COLO829 (cell line): ENCODE results near the gene ELOVL4.
A peak's percentile ranks its signal among the peaks of the same experiment; 100 is the strongest.

Experiments used
- DNase-seq: peaks from one replicate; pipeline ENCODE4 v3.0.0; 2012; ENCODE audit warnings: low spot score

Gene ELOVL4

DNA sequence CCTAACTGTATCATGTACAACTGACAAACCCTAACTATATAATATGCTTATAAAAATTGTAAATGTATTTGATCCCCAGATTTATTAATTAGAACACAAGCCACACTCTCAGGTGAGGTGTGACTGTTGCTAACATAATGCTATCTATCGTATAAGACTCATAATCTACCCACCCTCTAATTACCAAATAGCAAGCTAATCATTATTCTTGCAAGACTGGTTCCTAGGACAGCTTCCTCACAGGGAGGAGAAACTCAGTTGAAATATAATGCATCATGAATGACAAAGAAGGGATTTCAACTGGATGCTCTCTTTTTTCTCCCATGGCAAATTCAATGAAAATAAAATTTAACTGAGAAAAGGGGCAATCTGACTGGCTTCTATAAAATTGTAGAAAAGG lies 35.4 kb downstream of the ELOVL4 start:
- DNase-seq, result no peak

GRCh38 chr6:79909517-79909916 lies 37.8 kb downstream of the ELOVL4 start:
- no peak for DNase-seq

DNA sequence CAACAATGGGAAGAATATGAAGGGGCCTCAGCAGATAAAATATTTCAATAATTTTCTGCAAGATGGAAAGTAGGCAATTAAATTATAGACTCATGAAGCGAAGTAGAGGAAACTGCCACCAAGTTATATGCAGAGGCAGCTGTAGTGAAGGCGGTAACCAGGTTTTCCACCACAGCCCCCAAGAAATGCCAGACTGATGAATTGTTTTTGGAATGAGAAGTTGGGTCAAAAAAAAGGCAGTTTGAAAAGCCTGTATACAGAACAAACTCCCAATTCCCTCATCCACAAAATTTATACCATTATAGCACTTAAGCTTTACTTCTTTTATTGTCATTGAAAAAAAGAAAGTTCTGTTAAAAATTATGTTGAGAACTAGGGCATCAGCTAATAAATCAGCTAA lies 45.3 kb downstream of the ELOVL4 start:
- no peak for DNase-seq

DNA sequence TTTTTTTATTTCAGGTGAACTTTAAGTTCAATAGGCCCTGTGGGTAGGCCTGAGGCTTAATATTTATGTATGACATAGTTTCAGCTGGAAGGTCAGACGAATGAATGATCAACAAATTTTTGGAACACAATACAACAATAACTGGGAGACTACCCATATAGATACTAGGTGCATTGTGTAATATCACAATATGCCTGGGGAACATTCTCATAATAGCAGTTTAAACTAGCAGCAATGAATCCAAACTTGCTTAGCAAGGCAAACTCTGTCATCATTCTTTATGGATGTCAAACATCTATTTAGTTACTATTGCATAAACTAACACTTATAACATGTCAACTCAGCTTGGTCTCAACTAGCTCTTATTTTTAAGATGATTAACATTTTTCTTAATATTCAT lies 49.3 kb downstream of the ELOVL4 start:
- no peak for DNase-seq

DNA sequence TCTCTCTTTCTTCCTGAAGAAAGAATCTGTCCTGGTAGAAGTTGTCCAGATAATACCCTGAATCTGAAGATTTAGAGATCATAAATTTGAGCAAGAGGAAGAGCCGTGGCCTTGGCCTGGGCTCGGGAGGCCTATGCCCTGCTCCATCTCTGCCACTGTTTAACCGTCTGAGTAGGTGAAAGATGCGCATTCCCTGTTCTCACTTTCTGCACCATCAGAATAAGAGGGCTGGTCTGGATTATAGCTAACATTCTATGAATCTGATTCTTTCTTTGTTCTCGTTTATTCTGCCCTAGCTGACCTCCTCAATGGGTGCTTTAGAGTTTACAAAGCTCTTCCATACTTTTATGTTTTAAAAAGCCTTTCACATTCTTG lies 51.3 kb downstream of the ELOVL4 start:
- no peak for DNase-seq

DNA sequence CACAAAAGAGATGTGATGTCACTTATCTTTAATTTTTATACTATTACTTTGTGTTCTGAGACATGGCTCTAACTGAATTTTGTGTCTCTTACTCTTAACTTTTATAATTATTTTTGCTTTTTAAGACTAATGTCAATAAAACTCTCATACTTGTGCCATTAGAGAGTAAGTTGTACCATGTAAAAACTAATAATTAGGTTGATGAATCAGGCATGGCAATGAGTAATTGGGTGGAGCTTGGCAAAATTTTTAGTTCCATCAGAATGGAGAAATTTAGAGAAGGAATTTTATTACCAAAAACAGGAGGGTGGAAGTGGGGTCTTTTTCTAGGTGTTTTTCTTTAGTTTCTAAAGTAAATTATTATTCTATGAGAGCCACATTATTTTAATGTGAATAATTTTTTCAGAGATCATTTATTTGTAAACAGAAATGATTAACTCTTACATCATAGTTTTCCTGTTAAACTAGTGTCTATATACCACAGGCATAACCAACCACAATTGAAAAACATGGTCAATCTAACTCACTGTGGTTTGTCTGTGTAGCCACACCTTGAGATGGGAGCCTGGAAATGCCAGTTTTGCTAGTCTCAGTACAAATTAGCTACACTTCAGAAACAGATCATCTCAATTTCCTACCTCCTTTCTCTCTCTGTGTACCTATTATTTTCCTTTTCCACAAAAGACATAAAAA lies 51.8 kb downstream of the ELOVL4 start:
- no peak for DNase-seq

DNA sequence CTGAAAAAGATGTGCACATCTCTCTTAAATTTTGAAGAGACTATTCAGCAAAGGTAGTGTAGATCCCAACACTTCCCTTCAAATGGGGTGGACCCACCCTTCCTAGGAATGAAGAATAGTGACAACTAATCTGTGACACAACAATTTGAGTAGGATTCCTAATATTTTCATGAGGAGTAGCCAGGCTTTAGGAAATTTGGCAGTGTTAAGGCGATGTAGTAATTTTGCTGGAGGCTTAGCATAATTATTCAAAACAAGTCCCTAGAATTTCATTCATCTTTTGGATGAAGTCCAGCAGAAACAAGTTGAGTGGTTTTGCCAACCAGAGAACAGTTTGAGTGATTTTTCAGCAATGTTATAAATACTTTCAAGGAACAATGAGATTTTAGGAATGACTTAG lies 52.4 kb downstream of the ELOVL4 start:
- no peak for DNase-seq

DNA sequence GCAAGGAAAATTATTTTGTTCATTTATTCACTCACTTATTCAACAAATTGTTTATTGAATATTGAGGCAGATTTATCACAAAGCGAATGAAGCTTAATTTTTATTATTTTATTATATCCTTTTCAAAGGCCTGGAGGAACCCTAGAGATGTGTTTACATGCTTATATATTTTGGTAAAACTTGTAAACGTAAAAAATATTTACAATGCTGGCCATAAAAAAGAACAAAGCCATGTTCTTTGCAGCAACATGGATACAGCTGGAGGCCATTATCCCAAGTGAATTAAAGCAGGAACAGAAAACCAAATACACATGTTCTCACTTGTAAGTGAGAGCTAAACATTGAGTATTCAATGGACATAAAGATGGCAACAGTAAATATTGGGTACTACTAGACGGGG lies 58.8 kb downstream of the ELOVL4 start:
- DNase-seq, result no peak

DNA sequence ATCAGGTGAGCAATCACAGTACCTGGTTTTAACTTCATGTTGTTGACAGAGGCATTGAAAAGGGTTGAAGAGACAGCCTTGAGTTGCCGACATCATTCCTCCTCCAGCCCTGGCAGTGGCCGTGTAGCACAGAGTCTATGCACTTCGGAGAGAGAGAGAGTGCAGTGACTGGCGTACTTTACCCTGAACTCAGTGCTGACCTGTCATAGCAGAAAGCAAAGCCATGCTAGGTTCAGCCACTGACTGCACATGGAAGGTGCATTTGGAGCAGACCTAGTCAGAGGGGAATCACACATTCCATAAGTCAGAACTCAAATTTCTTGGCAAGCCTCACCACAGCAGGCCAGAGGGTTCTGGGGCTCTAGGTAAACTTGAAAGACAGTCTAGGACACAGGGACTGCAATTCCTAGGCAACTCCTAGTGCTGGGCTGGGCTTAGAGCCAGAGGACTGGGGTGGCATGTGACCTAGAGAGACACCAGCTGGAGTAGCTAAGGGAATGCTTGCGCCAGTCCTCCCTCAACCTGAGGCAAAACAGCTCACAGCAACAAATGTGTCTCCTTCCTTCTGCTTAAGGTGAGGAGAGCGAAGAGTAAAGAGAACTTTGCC lies 69.1 kb downstream of the ELOVL4 start:
- no peak for DNase-seq

GRCh38 chr6:79874531-79875134 lies 72.7 kb downstream of the ELOVL4 start:
- DNase-seq, result no peak

- no peak for DNase-seq
Observed at GRCh38 chr6:79872986-79873385, 74.4 kb downstream of the ELOVL4 start.

DNA sequence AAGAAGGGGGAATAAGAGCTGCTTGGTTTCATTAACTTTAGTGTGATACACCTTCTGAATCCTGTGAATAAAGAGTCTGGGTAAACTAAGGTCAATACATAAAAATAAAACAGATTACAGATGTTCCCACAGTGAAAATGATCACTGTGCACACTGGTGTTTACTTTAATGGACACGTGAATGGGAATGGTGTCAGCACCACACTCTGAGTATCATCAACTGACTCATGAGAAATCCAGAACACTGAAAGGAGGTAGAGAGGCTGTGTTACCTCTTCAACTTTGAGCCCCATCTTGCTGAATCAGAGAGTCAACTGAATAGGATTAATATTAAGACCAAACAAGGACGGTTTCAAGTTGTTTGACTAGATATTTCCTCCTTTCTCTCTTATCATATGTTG lies 75.0 kb downstream of the ELOVL4 start:
- DNase-seq, result no peak

- DNase-seq, result peak; percentile 66
Observed at GRCh38 chr6:79869600-79870084, 77.7 kb downstream of the ELOVL4 start.

- DNase-seq, result no peak
Observed at GRCh38 chr6:79869184-79869583, 78.2 kb downstream of the ELOVL4 start.

DNA sequence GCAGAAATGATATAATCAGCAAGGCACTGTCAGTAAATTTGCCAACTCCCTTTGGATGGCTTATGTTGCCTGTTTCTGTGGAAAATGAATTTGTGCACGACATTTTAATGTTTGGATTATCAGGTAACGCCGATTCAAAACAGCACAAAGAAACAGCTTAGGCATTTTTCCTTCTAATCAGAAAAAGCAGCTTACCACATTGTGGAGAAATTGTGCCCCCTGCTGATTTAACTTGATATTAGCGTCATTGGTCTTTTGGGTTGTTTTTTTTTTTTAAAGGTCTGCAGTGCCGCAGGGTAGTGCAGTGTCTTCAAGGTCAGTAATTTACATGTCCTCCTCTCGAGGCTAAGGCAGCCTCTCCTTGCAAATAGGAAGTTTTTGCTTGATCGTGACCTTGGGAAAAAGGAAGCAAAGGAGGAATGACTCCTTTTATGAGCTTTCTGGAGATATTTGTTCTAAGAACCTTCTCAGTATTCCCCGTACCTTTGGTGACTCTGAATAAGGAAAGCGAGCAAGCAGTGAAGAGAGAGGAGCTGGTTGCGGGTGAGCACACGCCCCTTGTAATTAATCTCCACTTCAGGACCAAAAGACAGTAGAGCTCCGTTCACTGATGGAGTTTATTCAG lies 79.1 kb downstream of the ELOVL4 start:
- peak; percentile 78 for DNase-seq
